OCI-M2 (cell line): Measurements from ENCODE around the gene OR1E2.
"Not testable (repeated sequence)": the region's sequence is repeated elsewhere in the genome, so short reads cannot be mapped to it uniquely, and the experiment has no call there.

ENCODE experiments used
- DNase-seq: peaks from one replicate; lab custom pipeline; 2025; ENCODE audit not compliant: unreplicated experiment; lab: John Stamatoyannopoulos, UW

The OR1E2 gene, protein sequence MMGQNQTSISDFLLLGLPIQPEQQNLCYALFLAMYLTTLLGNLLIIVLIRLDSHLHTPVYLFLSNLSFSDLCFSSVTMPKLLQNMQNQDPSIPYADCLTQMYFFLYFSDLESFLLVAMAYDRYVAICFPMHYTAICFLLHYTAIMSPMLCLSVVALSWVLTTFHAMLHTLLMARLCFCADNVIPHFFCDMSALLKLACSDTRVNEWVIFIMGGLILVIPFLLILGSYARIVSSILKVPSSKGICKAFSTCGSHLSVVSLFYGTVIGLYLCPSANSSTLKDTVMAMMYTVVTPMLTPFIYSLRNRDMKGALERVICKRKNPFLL

DNA sequence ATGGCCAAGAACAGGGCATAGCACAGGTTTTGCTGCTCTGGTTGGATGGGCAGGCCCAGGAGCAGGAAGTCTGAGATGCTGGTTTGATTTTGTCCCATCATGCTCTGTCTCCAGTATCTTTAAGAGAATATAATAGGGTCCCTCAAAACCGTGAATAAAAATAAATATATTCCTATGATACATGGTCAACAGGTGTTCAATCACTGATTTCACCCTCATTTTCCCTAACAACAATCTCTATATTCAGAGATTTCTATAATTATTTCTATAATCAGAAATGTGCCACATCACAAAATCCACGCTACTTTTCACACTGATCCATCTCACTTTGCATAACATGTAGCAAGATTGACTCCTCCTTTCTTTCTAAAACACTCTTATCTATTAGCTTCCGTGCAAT, at the start of gene OR1E2:
Gene OR1E2 (minus strand): TSS at position 101 of the 400 bp plus-strand sequence. CDS start 0 bp downstream, at position 101.
- DNase-seq = no peak

DNA sequence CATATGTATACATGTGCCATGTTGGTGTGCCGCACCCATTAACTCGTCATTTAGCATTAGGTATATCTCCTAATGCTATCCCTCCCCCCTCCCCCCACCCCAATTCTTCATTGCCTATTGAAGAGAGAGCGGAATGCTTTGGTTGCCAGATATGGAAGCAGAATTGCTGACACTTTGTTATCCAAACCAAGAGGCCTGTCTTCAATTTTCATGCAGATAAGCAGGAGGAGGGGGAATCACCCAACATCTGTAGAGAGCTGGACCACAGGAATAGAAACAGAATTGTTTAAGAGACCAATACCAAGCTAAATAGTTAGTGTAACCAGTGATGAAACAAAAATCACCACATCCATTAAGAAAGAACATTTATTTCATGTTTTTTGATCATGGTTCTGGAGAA, 49.2 kb upstream of the OR1E2 start:
- no peak for DNase-seq

DNA sequence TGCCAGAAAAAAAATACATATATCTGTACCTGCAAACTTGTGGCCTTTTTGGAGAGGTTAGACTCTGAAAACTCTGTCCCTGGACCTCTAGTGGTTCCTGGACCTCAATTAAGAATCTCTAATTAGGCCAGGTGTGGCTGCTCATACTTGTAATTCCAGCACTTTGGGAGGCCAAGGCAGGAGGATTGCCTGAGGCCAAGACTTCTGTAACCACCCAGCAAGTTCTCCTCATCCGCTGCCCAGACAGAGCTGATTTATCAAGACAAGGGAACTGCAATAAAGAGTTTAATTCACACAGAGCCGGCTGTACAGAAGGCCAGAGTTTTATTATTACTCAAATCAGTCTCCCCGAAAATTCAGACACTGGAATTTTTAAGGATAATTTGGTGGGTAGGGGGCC, 46.3 kb upstream of the OR1E2 start:
- no peak for DNase-seq

DNA sequence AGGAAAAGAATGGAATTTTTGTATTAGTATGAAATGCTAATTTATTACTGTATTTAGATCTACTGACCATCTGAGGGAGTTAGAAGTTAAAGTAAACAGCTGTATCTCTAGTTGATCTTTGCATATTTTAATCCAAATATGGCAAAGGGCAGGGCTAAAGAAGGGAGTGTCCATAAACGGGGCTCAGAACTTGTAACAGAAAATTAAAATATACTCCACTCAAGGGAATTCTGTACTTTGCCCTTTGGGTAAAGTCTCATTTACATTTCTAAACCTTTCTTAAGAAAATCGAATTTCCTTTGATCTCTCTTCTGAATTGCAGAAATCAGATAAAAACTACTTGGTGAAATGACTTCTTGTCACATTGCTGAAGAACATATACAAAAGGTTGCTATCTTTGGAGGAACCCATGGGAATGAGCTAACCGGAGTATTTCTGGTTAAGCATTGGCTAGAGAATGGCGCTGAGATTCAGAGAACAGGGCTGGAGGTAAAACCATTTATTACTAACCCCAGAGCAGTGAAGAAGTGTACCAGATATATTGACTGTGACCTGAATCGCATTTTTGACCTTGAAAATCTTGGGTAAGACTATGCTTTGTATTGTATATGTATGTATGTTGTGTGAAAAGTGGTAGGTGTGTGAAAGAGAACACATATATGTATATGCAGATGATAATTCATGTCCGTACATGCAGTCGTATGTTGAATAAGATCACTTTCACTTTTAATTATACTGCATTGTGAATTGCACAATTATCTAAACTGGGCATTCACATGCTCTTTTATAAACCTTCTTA, 42.4 kb upstream of the OR1E2 start, which contains the start of gene ASPA:
Gene ASPA (plus strand): TSS at position 186 of the 799 bp plus-strand sequence. CDS start 163 bp downstream, at position 349.
- no peak for DNase-seq

DNA sequence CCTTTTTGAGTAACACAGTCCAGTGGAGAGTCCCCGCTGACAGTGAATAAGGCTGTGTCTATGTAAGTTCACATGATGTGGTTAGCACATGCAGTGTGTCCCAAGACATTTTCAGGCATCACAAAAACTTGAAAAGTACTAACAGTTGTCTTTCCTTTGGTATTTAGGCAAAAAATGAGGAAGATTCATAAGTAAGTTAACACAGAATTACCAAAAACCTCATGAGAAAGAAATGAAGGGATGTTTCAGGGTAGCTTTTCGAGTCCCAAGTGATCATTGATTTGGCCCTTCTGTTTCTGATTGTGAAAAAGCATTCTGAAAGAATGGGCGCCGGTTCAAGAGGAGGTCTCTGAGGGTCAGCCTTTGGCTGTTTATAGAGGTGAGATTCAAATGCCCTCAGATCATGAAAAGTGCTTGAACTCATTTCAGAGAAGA, 41.6 kb upstream of the OR1E2 start:
- no peak for DNase-seq

DNA sequence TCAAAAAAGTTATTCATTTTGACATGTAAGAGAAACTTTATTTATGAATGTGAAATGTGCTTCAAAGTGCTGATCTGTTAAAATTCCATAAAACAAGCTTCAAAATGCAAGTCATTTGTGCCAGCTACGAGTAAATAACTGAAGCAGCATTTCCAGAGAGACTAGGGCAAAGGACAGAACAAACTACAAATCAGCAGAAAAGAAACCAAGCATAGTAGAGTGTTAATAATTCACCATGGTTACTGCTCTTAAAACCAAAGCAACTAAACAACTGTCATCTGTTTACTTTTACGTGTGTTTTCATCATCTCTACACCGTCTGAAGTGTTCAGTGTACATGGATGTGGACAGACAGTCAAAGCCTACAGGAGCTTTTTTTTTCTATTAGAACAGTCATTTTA, 40.6 kb upstream of the OR1E2 start:
- DNase-seq = no peak

DNA sequence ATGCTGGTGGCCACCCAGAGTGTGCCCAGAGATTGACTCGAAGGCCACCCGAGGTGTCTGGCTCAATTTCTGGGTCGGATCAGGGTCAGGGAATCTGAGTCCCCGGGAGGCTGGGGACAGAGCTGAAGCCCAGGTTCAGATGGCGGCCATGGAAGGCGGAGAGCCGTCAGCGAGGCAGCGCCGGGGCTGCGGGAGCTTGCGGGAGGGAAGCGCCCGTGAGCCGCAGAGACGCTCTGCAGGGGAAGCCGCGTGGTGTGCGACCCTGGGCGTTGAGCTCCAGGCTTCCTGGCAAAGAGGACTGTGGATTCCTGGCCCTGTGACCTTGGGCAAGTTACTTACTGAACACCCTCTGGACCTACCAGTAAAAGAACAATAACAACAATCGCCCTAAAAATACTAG, 38.5 kb upstream of the OR1E2 start:
- DNase-seq = no peak

DNA sequence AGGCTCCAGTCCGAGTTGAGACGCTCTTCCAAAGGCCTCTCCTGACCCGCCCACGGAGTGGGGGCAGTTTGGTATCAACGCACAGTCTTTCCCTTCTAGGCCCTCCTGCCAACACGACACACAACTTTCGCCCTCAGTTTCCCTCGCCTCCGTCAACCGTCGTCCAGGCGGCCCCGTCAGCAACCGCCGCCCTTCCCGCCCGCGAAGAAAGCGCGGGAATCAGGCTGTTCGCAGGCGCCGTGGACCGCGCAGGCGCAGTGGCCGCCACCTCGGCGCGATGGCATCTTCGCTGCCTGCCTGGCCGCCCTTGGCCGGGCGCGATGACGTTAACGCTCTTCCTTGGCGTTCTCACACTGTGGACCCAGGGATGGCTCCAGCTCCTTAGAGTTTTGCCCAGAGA, 38.0 kb upstream of the OR1E2 start, which contains the start of gene SPATA22:
Gene SPATA22 (minus strand): TSS at position 221 of the 400 bp plus-strand sequence. CDS start 2,494 bp downstream, outside the sequence.
- DNase-seq = no peak

DNA sequence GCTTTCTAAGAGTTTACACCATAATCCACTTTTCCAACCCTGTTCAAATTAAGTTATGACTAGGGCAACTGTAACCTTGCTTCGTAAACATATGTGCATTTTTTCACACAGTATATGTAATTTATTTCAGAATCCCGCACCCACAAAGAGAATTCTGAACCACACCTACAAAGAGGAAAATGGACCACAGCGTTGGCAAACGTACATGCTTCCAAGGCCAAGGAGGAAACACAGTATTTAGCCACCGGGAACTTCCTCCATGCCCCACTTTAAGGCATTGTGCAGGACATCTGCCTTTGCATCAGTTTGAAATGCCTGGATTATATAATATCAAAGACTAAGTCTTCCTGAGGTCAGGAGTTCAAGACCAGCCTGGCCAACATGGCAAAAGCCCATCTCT, 35.9 kb upstream of the OR1E2 start:
- no peak for DNase-seq

DNA sequence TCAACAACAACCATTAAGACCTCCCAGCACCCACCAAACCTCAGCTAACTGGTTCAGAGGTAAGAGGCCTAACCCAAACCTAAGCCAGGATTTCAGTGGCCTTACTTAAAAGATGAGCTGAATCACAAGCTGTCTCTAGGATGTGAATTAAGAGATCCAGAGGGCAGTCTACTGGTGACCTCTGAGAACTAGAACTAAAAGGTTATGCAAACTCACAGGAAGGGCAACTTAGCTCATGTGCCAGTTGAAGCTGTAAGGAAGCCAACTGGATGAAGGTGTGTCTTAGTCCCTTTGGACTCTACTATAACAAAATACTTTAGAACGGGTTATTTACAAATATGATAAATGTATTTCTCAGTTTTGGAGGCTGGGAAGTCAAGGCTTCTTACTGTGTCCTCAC, 32.7 kb upstream of the OR1E2 start:
- DNase-seq = not testable (repeated sequence)

DNA sequence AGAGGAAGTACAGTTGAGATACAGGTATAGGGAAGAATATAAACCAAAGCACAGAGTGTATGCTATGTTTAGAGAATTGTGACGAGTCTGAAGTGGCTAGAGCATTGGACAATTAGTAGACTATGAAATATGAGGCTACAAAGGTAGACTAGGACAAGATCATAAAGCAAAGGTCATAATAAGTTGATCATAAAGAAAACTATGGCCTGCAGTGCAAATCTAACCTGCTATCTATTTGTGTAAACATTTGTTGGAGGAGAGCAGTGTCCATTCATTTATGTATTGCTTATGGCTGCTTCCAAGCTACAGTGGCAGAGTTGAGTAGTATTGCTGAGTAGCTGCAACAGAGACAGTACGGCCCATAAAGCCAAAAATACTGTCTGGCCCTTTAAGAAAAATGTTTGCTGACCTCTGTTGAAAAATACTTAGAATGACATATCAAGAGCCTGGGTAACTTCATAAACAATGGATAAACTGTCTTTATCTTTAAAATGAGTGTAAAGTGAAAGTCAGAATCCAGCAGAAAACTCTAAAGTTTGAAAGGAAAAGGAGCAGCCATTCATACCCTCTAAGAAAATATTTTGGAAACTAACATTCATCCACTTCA, 14.5 kb upstream of the OR1E2 start:
- DNase-seq = no peak

DNA sequence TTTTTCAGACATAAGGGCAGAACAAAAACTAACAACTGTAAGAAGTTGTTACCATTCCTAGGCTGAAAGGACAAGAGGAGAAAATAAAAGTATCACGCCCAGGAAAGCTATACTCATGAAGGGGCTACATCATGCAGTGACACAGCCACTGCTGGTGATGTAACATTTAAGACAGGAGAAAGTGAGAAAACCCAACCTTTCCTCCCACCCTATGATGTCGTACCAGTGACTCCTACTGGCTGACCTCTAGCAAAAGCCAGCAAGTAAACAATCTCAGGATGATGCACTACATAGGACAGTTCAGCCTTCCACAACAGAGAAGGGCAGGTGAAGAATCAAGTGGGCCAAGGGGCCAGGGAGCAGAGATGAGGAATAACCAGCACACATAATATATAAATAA, 14.0 kb upstream of the OR1E2 start:
- no peak for DNase-seq

DNA sequence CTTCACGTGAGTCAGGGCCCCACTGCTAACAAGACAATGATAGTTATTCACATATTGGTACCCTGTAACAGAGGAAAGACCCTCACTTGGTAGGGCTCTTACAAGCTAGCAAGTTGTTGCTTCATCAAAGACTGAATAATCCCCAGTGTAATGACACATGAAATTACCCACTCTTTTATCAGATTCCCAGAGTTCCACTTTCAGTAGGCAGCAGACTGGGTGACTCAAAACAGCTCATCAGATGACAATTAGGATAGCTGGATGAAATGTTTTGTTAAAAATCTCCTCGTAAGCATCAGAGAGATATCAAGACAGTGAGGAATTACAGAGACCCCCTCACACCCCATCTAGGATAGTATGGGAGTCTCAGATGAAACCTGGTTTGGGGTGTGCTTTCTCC, 6.8 kb upstream of the OR1E2 start:
- no peak for DNase-seq

DNA sequence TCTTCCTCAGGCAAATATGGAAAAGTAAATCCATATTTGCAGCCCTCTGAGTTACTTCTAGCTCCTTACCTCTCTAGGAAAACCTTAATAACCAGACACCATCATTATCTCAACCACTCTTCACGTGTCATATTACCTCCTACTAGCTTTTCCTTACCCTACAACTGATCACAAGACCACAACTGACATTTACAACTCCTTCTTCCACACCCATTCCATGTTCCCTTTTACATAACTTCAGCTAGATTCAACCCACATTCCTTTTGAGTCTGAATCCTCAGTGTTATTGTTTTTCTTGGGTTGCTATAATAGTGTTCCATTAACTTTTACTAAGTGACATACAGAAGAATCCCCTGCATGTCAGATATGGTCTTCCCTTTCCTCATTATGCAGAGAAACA, 4.7 kb upstream of the OR1E2 start:
- no peak for DNase-seq

DNA sequence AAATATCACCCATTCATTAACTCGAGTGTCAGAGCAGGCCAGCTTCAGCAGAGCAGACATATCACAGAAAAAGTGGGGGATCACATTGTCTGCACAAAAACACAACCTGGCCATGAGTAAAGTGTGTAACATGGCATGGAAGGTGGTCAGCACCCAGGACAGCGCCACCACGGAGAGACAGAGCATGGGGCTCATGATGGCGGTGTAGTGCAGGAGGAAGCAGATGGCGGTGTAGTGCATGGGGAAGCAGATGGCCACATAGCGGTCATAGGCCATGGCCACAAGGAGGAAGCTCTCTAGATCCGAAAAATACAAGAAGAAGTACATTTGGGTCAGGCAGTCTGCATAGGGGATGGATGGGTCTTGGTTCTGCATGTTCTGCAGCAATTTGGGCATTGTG, 426 bp downstream of the OR1E2 start:
- DNase-seq = not testable (repeated sequence)

DNA sequence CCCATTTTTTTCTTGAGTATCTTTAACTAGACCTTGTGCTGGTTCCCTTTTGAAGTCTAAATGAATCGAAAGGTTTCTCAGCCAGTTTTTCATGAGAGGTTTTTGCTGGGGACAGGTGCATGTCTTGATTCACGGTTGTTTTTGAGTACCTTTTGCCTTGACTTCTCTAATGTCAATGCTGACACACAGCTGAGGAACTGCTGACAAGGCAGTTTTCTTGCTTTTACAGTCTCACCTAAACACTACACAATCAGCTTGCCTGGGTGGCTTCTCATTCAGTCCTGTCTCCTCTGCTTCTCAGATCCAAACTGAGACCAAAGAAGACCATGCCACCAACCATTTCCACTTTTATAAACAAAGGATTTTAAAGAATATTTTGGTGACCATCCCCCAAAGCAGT, 15.4 kb downstream of the OR1E2 start:
- DNase-seq = no peak

DNA sequence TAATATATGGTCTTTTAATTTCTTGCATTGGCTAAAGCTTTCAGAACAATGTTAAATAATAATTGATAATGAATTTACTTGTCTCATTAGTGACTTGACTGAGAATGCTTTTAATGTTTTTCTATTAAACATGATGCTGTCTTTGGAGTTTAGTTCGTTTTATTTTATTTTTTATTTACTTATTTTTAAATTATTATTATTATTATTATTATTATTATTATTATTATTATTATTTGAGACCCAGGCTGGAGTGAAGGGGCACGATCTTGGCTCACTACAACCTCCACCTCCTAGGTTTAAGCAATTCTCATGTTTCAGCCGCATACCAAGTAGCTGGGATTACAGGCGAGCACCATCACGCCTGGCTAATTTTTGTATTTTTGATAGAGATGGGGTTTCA, 18.0 kb downstream of the OR1E2 start:
- DNase-seq = no peak

DNA sequence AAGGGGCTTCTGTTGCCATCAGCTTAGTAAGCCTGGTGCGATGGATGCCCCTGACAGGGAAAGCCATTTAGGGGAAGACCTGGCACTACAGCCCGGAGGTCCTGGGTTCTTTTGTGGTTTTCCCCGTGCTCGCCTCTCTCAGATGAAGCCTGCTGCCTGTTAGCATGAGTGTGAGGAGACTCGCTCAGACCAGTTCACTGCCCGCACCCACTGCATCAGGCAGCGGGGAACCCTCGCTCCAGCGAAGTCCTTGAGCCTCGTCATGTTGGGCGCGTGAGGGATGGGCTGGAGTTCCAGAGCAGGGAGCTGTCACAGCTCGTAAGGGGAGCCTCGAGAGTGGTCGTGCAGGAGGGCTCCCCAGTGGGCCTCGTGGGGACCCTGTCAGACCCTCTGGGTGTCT, 21.4 kb downstream of the OR1E2 start:
- not testable (repeated sequence) for DNase-seq

DNA sequence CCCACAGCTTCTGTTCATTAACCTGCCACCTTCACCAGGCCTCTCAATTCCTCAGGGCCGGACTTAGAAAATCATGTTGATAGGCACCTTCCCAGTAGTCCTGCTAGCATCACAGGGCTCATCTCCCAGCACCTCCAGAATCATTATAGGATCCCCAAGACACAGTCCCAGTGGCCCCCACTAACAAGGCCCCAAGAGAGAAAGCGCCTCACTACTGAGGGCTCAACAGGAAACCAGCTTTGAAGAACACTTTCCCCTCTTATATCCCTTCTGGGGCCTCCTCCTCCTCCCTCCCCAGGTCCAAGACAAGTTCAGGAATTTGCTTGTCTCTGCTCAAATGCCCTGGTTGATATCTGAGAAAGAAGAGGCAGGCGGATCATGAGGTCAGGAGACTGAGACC, 22.6 kb downstream of the OR1E2 start, which contains the start of gene OR3A3:
Gene OR3A3 (plus strand): TSS at position 301 of the 400 bp plus-strand sequence.
- DNase-seq = no peak

DNA sequence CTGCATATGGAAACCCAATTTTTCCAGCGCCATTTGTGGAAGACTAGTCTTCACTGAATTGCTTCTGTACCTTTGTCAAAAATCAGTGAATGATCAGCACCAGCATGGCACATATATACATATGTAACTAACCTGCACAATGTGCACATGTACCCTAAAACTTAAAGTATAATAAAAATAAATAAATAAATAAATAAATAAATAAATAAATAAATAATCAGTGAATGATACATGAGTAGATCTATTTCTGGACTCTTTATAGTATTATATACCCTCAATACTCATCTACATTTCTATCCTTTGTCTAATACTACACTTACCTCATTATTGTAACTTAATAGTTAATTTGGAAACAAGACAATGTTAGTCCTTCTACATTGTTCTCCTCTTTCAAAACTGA, 29.8 kb downstream of the OR1E2 start:
- DNase-seq = not testable (repeated sequence)

DNA sequence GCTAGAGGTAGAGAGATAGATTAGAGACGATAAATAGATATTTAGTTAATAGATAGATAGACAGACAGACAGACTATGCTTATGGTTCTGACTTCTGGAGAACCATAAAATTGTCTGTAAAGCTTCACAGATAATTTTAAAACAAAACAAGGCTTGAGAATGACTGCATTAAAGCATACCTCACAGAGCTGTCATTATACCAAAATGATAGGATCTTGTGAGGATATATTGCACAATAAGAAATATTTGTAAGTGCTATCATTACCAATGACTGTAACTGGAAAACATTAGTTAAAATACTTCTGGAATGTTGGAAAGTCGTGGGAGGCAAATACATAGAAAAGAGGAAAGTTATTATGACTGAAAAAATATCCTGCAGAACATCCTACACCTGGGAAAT, 31.9 kb downstream of the OR1E2 start:
- no peak for DNase-seq

DNA sequence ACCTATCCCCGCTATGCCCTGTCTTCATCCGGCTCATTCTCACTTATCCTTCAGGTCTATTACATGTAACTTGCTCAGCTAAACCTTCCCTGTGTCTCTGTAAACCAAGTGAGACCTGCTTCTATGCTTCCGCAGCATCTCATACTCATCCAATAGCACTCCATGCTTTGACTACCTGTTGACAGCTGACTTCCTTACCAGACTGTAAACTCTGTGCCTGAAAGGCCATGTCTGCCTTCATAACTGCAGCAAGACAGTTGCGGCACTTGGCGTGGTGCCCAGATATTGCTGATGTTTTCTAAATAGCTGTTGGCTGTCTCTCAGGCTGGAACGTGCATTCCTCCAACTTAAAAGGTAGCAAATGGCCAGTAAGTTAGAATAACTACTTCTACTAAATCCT, 33.6 kb downstream of the OR1E2 start:
- DNase-seq = no peak
